Measurements from ENCODE around the gene FOXP2. TPM values are rescaled to one million over a fixed set of nuclear protein-coding genes. Genes with fewer than 3 reads are reported as not detected.

Gene FOXP2
- total and polyA plus RNA-seq, 2 of the 4 experiments (the other 2 are of a cell fraction): 0.89 to 1.1 TPM

DNA sequence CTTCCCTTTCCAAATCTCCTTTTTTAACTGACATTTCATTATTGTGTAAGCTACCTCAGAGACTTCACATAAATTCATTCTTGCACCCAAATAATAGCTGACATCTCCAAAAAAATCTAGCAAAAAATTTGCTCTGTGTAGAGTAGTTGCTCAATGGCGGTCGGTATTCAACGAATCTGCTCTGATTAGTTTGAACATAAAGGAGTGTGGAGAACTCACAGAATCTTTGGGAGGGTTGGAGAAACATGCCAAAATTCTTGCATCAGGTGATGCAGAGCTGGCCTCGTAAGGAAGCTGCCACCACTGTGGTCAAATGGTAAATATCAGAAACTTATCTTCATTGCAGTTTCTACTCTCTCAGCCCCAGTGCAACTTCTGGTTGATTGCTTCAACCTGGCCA lies 306.1 kb downstream of the FOXP2 start:
- in situ Hi-C loops (cut with MboI; ENCODE audit: low sequenced_read_pairs) (no loop called here), intact Hi-C loops (cut with micrococcal nuclease) (no loop called here), dilution Hi-C loops (cut with HindIII; ENCODE audit: low sequenced_read_pairs, unreplicated experiment) (no loop called here)
- H2AFZ ChIP-seq (replicated peaks; ENCODE audit: low read length, poor library complexity): no peak overlapping the region
- H2AK9ac ChIP-seq (replicated peaks; ENCODE audit: low read depth, low read length, poor library complexity): no peak overlapping the region
- H4K91ac ChIP-seq (ENCODE audit: insufficient read depth, low read depth, low read length): no peak overlapping the region
- H3K23ac ChIP-seq (ENCODE audit: low read depth, low read length): no peak overlapping the region
- H3K27ac ChIP-seq (ENCODE audit: insufficient read depth, low read length): no peak overlapping the region
- ATAC-seq (ENCODE audit: low read depth): no peak
- POLR2A ChIA-PET (ENCODE audit: unreplicated experiment): interaction anchor here (0.5 kb wide), 1 partner anchor 9 kb away, joined by 13 read pairs; no protein-coding TSS in a partner anchor
- no peak overlapping the region for H2BK20ac ChIP-seq (ENCODE audit: low read depth, low read length)
- H3K9ac ChIP-seq (ENCODE audit: low read depth, low read length): no peak overlapping the region
- H3K56ac ChIP-seq (ENCODE audit: extremely low read depth, insufficient read depth, low read length): no peak overlapping the region
- no peak overlapping the region for H4K8ac ChIP-seq (ENCODE audit: low read depth in 2 of 2, low read length in 2 of 2)
- no peak overlapping the region for H2AK5ac ChIP-seq (ENCODE audit: low read depth, low read length)
- CTCF ChIA-PET: interaction anchor here (0.7 kb wide), 1 partner anchor 9 kb away, joined by 3 read pairs; no protein-coding TSS in a partner anchor
- H2BK120ac ChIP-seq (ENCODE audit: low read depth, low read length): no peak overlapping the region
- no peaks in the 10 kb centered on the region for H3K9me3 ChIP-seq (ENCODE audit: control insufficient read depth, insufficient read depth, low read length)
- BruUV-seq (replicated peaks): no TSS peak
- no peak overlapping the region for H3K18ac ChIP-seq (ENCODE audit: low read depth, low read length)
- no CpG with 5 or more reads among the region's 4 CpGs for WGBS, 2 experiments (ENCODE audit: extremely low coverage in 2 of 2, insufficient read length in 1 of 2)
- no peaks in the 10 kb centered on the region for H3K27me3 ChIP-seq (ENCODE audit: control insufficient read depth, insufficient read depth, low read length)
- TF ChIP-seq, protein P1, sequence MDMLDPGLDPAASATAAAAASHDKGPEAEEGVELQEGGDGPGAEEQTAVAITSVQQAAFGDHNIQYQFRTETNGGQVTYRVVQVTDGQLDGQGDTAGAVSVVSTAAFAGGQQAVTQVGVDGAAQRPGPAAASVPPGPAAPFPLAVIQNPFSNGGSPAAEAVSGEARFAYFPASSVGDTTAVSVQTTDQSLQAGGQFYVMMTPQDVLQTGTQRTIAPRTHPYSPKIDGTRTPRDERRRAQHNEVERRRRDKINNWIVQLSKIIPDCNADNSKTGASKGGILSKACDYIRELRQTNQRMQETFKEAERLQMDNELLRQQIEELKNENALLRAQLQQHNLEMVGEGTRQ (IDR thresholded peaks at IDR 0.05; ENCODE audit: low read depth, low read length): no peak
- no peak for TF ChIP-seq POLR2A (IDR thresholded peaks at IDR 0.05; ENCODE audit: low read depth, low read length)
- TF ChIP-seq SMC3 (IDR thresholded peaks at IDR 0.05; ENCODE audit: low read depth, low read length): no peak
- TF ChIP-seq BHLHE40 (IDR thresholded peaks at IDR 0.05; ENCODE audit: low read depth, low read length): no peak
- no peak for TF ChIP-seq MXI1 (IDR thresholded peaks at IDR 0.05; ENCODE audit: borderline replicate concordance, low read depth, low read length)
- no peak for TF ChIP-seq RAD21 (IDR thresholded peaks at IDR 0.05; ENCODE audit: low read length)
- no peak for TF ChIP-seq NFE2L2 (IDR thresholded peaks at IDR 0.05; ENCODE audit: low read depth, low read length)
- TF ChIP-seq RCOR1 (IDR thresholded peaks at IDR 0.05; ENCODE audit: insufficient replicate concordance, low read length): no peak
- no peak for TF ChIP-seq CHD1 (IDR thresholded peaks at IDR 0.05; ENCODE audit: low read depth, low read length)
- no peak for TF ChIP-seq CEBPB (IDR thresholded peaks at IDR 0.05; ENCODE audit: low read depth, low read length)
- TF ChIP-seq MAZ (IDR thresholded peaks at IDR 0.05; ENCODE audit: borderline replicate concordance, low read depth, low read length): no peak
- TF ChIP-seq MAFK (IDR thresholded peaks at IDR 0.05; ENCODE audit: low read depth, low read length): no peak
- no peak for TF ChIP-seq FOS (IDR thresholded peaks at IDR 0.05; ENCODE audit: low read depth, low read length)
- no peak for TF ChIP-seq RFX5 (IDR thresholded peaks at IDR 0.05; ENCODE audit: low read depth, low read length)
- TF ChIP-seq, protein P2, sequence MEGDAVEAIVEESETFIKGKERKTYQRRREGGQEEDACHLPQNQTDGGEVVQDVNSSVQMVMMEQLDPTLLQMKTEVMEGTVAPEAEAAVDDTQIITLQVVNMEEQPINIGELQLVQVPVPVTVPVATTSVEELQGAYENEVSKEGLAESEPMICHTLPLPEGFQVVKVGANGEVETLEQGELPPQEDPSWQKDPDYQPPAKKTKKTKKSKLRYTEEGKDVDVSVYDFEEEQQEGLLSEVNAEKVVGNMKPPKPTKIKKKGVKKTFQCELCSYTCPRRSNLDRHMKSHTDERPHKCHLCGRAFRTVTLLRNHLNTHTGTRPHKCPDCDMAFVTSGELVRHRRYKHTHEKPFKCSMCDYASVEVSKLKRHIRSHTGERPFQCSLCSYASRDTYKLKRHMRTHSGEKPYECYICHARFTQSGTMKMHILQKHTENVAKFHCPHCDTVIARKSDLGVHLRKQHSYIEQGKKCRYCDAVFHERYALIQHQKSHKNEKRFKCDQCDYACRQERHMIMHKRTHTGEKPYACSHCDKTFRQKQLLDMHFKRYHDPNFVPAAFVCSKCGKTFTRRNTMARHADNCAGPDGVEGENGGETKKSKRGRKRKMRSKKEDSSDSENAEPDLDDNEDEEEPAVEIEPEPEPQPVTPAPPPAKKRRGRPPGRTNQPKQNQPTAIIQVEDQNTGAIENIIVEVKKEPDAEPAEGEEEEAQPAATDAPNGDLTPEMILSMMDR (conservative IDR thresholded peaks at IDR 0.05; ENCODE audit: low read depth, low read length): no peak
- TF ChIP-seq, protein P3, sequence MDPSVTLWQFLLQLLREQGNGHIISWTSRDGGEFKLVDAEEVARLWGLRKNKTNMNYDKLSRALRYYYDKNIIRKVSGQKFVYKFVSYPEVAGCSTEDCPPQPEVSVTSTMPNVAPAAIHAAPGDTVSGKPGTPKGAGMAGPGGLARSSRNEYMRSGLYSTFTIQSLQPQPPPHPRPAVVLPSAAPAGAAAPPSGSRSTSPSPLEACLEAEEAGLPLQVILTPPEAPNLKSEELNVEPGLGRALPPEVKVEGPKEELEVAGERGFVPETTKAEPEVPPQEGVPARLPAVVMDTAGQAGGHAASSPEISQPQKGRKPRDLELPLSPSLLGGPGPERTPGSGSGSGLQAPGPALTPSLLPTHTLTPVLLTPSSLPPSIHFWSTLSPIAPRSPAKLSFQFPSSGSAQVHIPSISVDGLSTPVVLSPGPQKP (IDR thresholded peaks at IDR 0.05; ENCODE audit: borderline replicate concordance, low read depth, low read length): no peak
- no peak overlapping the region for H3K4me3 ChIP-seq (ENCODE audit: insufficient read depth, low read depth, low read length)
- H3K4me1 ChIP-seq (ENCODE audit: control insufficient read depth, insufficient read depth, low read length): no peaks in the 10 kb centered on the region
- DNase-seq: no peak
- H2BK15ac ChIP-seq (ENCODE audit: low read depth, low read length): no peak overlapping the region
- no peak overlapping the region for H3K4me2 ChIP-seq (ENCODE audit: low read depth, low read length)
- no peaks in the 10 kb centered on the region for H4K20me1 ChIP-seq (ENCODE audit: insufficient read depth, low read length)
- H3K4ac ChIP-seq (ENCODE audit: low read depth, low read length): no peak overlapping the region
- no peaks in the 10 kb centered on the region for H3K36me3 ChIP-seq (ENCODE audit: control insufficient read depth, insufficient read depth, low read length)
- H2BK5ac ChIP-seq (ENCODE audit: low read depth, low read length, poor library complexity, severe bottlenecking): no peak overlapping the region
- no peaks in the 10 kb centered on the region for H3K79me1 ChIP-seq (ENCODE audit: low read depth in 1 of 2, low read length in 2 of 2)
- H3K9me1 ChIP-seq (ENCODE audit: insufficient read depth, low read length): no peaks in the 10 kb centered on the region
- no peak overlapping the region for H3K14ac ChIP-seq (replicated peaks; ENCODE audit: low read depth, low read length)
- H4K5ac ChIP-seq (ENCODE audit: low read depth, low read length): no peak overlapping the region

All from IMR-90 (cell line).